ENCODE data around the gene PDE11A. TPM values are rescaled to one million over a fixed set of nuclear protein-coding genes. Genes with fewer than 3 reads are reported as not detected.

Gene PDE11A
- total RNA-seq, 1 experiment from 2014 or later = 0.61 TPM

GRCh38 chr2:177669625-177670330, 402.8 kb downstream of the PDE11A start:
- H4K20me1 ChIP-seq (ENCODE audit: insufficient read depth) = no peaks in the 10 kb centered on the region
- no TSS peak for BruUV-seq (replicated peaks)
- H3K4me1 ChIP-seq (ENCODE audit: control insufficient read depth in 1 of 2, insufficient read depth in 2 of 2, low read length in 2 of 2) = no peaks in the 10 kb centered on the region
- no peaks in the 10 kb centered on the region for H3K79me2 ChIP-seq (ENCODE audit: insufficient read depth, low read length)
- no peak overlapping the region for H3K4me3 ChIP-seq (replicated peaks in 1 of 2; ENCODE audit: low read depth in 1 of 2, low read length in 2 of 2)
- H3K9me2 ChIP-seq (ENCODE audit: insufficient read depth) = no peaks in the 10 kb centered on the region
- no peaks in the 10 kb centered on the region for H3K36me3 ChIP-seq (ENCODE audit: control insufficient read depth in 1 of 2, insufficient read depth in 2 of 2, low read length in 2 of 2)
- DNase-seq (ENCODE audit: low read depth, low spot score) (no peak), ATAC-seq (no peak)
- no peak overlapping the region for H3K4me2 ChIP-seq (ENCODE audit: low read length)
- H3K27me3 ChIP-seq (ENCODE audit: insufficient read depth, low read length) = no peaks in the 10 kb centered on the region
- POLR2A ChIA-PET = no interaction called here
- TF ChIP-seq MAX (IDR thresholded peaks at IDR 0.05) (no peak), ELF1 (IDR thresholded peaks at IDR 0.05; ENCODE audit: borderline replicate concordance, low read depth) (no peak), YY1 (IDR thresholded peaks at IDR 0.05; ENCODE audit: extremely low read depth, insufficient replicate concordance, low read depth, low read length) (no peak), ATF3 (IDR thresholded peaks at IDR 0.05) (no peak), RAD21 (IDR thresholded peaks at IDR 0.05; ENCODE audit: low read depth) (no peak), SRF (IDR thresholded peaks at IDR 0.05; ENCODE audit: low read depth) (no peak), CTCF (IDR thresholded peaks at IDR 0.05 in 2 of 3, conservative IDR thresholded peaks at IDR 0.05 in 1 of 3; ENCODE audit: borderline replicate concordance in 1 of 3, insufficient read depth in 1 of 3, low read depth in 2 of 3, low read length in 2 of 3) (no peak), SP1 (IDR thresholded peaks at IDR 0.05; ENCODE audit: low read depth) (no peak)
- CTCF ChIA-PET = no interaction called here
- no peak overlapping the region for H3K27ac ChIP-seq (ENCODE audit: low read depth, low read length)
- H2AFZ ChIP-seq (ENCODE audit: low read depth, low read length, poor library complexity, severe bottlenecking) = no peak overlapping the region
- no peaks in the 10 kb centered on the region for H3K9me3 ChIP-seq (ENCODE audit: control insufficient read depth in 1 of 2, insufficient read depth in 1 of 2, low read depth in 1 of 2, low read length in 2 of 2)
- H3K9ac ChIP-seq (ENCODE audit: low read length) = no peak overlapping the region
- RAD21 ChIA-PET (ENCODE audit: low non-redundant PET in 1 of 2, low total read pairs in 2 of 2, uncharacterized antibody in 2 of 2, unreplicated experiment in 2 of 2) = no interaction called here
- intact Hi-C loops (cut with micrococcal nuclease) = no loop called here
